Spleen (tissue), 11 donors: ENCODE data around the gene FGF8. TPM values are rescaled to one million over a fixed set of nuclear protein-coding genes. Genes with fewer than 3 reads are reported as not detected.
A peak's percentile ranks its signal among the peaks of the same experiment; 100 is the strongest.
"Not testable (repeated sequence)": the region's sequence is repeated elsewhere in the genome, so short reads cannot be mapped to it uniquely, and the experiment has no call there.

Experiments
- DNase-seq: peaks from one replicate; pipeline ENCODE4 v3.0.0-alpha.2; 2020
- H3K27ac ChIP-seq, 8 donors: fragments of 200-600 bp; sonication (generic) in 7 of 8; 1 replicate in 4 of 8; 2 replicates in 4 of 8; pipeline versions ENCODE4 v1.5.0 to v1.8.0; 2016 to 2021; ENCODE audit warnings: inconsistent platforms in 4 of 8, mild to moderate bottlenecking in 4 of 8, moderate library complexity in 1 of 8
- H3K27me3 ChIP-seq, 7 donors: fragments of 200-600 bp; sonication (generic) in 6 of 7; replicated peaks in 1 of 7; 1 replicate in 4 of 7; 2 replicates in 3 of 7; pipeline versions ENCODE4 v1.5.0 to v1.8.0; 2016 to 2021; ENCODE audit warnings: inconsistent platforms in 3 of 7, mild to moderate bottlenecking in 1 of 7
- H3K36me3 ChIP-seq, 6 donors: fragments of 200-600 bp; sonication (generic) in 5 of 6; 1 replicate in 4 of 6; 2 replicates in 2 of 6; pipeline versions ENCODE4 v1.5.0 to v1.8.0; 2016 to 2021; ENCODE audit warnings: inconsistent platforms in 2 of 6
- H3K4me1 ChIP-seq, 6 donors: fragments of 200-600 bp; sonication (generic) in 5 of 6; 1 replicate in 3 of 6; 2 replicates in 3 of 6; pipeline versions ENCODE4 v1.5.0 to v1.8.0; 2016 to 2021; ENCODE audit warnings: inconsistent platforms in 3 of 6
- H3K4me3 ChIP-seq, 8 donors: fragments of 200-600 bp; sonication (generic) in 7 of 8; 1 replicate in 4 of 8; 2 replicates in 4 of 8; pipeline versions ENCODE4 v1.5.0 to v1.8.0; 2016 to 2021; ENCODE audit warnings: inconsistent platforms in 4 of 8, mild to moderate bottlenecking in 4 of 8, moderate library complexity in 2 of 8
- H3K9me3 ChIP-seq, 8 donors: fragments of 200-600 bp; sonication (generic) in 7 of 8; 1 replicate in 4 of 8; 2 replicates in 4 of 8; pipeline versions ENCODE4 v1.5.0 to v1.8.0; 2016 to 2021; ENCODE audit warnings: inconsistent platforms in 4 of 8
- POLR2A ChIP-seq, 3 donors: fragments of 450-650 bp; IDR thresholded peaks; one replicate each; pipeline ENCODE4 v1.5.1; 2017; ENCODE audit warnings: antibody characterized with exemption in 3 of 3, mild to moderate bottlenecking in 1 of 3
- POLR2AphosphoS5 ChIP-seq, 3 donors: sonication (generic); formaldehyde crosslinking; IDR thresholded peaks; one replicate each; pipeline ENCODE4 v1.5.1; 2017; ENCODE audit warnings: antibody characterized with exemption in 3 of 3
- WGBS, 5 donors: extraction: QIAGEN DNeasy Blood & Tissue Kit in 3 of 5; methylation state at CpG; one replicate each; pipeline versions ENCODE4 v1.1.5 to v1.1.7; 2013 to 2018; 5-methylcytosine and 5-hydroxymethylcytosine counted together
- intact Hi-C: fragments of 100-400 bp; cut with DNase I; formaldehyde crosslinking; loops from one replicate; pipeline ENCODE4 v1.15.0; 2023; ENCODE audit warnings: low total_unique reads
- polyA plus RNA-seq, 3 donors: library from polyadenylated mRNA; stranded (reverse); fragments of 200-250 nt; gene quantifications; one replicate each; pipeline ENCODE4 v1.2.1, GENCODE V29; 2013
- total RNA-seq, 7 donors: library from RNA; depleted of rRNA in 3 of 7; stranded (reverse); fragments of >200 nt in 3 of 7; fragmentation: NEBNext Ultra II Directional in 4 of 7; extraction: Animal tissue kit (Norgen Biotek cat#: 25700) in 4 of 7; gene quantifications; one replicate each; pipeline versions ENCODE4 v1.1.0 to v1.2.1, GENCODE V29; 2016 to 2021
- TF ChIP-seq, protein P1 (sequence below), 11 experiments: fragments of 200-600 bp in 7 of 11; fragments of 450-650 bp in 4 of 11; sonication (generic) in 4 of 11; IDR thresholded peaks in 8 of 11; conservative IDR thresholded peaks in 3 of 11; 1 replicate in 7 of 11; 2 replicates in 4 of 11; pipeline versions ENCODE4 v1.4.0 to v1.8.0; 2016 to 2021; ENCODE audit warnings: antibody characterized with exemption in 11 of 11, inconsistent platforms in 4 of 11, mild to moderate bottlenecking in 1 of 11
- donor health status: healthy with polysubstance abuse.
- donor health status: DM: no; HTN: no; CAD: no; lungs with moderate emphysema.
- donor health status: DM: no; HTN: no; CAD: no.
- donor health status: Bipolar disorder and iron deficiency.
- donor health status: healthy.
- donor health status: DM: no; HTN: no; CAD: no.
- donor health status: DM: yes; HTN: yes; CAD: no.

Gene FGF8
- total and polyA plus RNA-seq, 10 donors, result 0.11 TPM; not detected in 8

DNA sequence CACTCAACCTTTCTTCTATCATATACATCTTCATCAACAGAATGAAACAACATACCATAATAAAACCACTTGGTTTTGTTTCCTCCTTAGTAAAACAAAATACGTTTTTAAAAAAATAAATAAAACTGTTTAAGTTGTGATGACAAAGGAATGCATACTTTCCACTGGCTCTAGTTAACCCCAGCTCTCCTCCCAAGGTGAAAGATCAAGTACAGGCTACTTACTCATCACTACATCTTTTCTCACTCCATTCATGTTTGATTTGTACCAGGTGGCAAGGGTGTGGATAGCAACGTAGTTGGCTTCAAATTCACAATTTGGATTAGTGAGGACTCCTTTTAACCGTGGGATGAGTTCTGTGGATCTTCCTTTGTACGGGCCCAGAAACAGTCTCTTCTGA lies 27.6 kb upstream of the FGF8 start:
- Histone ChIP-seq H3K9me3 (no peaks in the 10 kb centered on the region), H3K4me3 (no peak overlapping the region), H3K36me3 (peaks cover 3 to 100% (median 98%) of the 10 kb centered on the region in 6 donors), H3K4me1 (peaks cover 0 to 63% (median 6%) of the 10 kb centered on the region in 6 donors), H3K27ac (no peak overlapping the region), H3K27me3 (no peaks in the 10 kb centered on the region)
- 65 to 89% (median 82%) methylated on average over 4 of the region's 4 CpGs for WGBS, 5 donors
- TF ChIP-seq POLR2A (IDR thresholded peaks at IDR 0.05) (no peak), POLR2AphosphoS5 (IDR thresholded peaks at IDR 0.05) (no peak)
- TF ChIP-seq, protein P1, sequence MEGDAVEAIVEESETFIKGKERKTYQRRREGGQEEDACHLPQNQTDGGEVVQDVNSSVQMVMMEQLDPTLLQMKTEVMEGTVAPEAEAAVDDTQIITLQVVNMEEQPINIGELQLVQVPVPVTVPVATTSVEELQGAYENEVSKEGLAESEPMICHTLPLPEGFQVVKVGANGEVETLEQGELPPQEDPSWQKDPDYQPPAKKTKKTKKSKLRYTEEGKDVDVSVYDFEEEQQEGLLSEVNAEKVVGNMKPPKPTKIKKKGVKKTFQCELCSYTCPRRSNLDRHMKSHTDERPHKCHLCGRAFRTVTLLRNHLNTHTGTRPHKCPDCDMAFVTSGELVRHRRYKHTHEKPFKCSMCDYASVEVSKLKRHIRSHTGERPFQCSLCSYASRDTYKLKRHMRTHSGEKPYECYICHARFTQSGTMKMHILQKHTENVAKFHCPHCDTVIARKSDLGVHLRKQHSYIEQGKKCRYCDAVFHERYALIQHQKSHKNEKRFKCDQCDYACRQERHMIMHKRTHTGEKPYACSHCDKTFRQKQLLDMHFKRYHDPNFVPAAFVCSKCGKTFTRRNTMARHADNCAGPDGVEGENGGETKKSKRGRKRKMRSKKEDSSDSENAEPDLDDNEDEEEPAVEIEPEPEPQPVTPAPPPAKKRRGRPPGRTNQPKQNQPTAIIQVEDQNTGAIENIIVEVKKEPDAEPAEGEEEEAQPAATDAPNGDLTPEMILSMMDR (IDR thresholded peaks at IDR 0.05 in 8 of 11, conservative IDR thresholded peaks at IDR 0.05 in 3 of 11), result no peak
- intact Hi-C loops, result no loop called here
- no peak for DNase-seq

DNA sequence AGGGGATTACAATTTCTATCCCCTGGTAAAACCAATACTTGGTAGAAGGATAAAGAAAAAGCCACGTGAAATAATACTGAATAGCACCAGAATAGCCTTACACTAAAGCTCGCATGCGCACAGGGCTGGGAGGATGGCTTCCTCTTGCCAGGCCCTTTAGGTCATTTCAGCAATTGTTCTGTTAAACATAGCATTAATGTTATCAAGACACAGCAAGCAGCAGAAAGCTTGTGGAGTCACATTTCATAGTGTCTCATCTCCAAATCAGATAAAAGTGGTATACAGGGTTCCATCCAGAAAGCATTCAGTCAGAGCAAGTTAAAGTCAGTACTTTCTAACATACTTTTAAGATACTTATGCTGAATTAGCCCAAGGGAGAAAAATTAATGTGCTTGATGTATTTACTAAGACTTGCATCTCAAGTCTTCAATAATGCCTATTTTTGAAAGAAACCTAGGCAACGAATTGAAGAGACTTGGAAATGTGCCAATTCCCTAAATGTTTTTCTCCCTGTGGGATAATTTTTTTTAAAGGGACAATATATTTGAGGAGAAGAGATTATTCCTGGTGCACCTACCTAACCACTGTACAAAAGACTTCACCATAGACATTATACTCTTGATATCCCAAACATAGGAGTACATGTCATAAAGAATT lies 21.6 kb upstream of the FGF8 start:
- peaks cover 0 to 62% (median 5%) of the 10 kb centered on the region in 6 donors for H3K4me1 ChIP-seq
- intact Hi-C loops, result no loop called here
- H3K36me3 ChIP-seq, result peaks cover 5 to 100% (median 97%) of the 10 kb centered on the region in 6 donors
- no peak for TF ChIP-seq POLR2AphosphoS5 (IDR thresholded peaks at IDR 0.05)
- no peaks in the 10 kb centered on the region for H3K9me3 ChIP-seq
- DNase-seq, result no peak
- H3K27ac ChIP-seq, result no peak overlapping the region
- no peak overlapping the region for H3K4me3 ChIP-seq
- 79 to 86% (median 82%) methylated on average over 4 of the region's 4 CpGs for WGBS, 5 donors
- no peaks in the 10 kb centered on the region for H3K27me3 ChIP-seq

DNA sequence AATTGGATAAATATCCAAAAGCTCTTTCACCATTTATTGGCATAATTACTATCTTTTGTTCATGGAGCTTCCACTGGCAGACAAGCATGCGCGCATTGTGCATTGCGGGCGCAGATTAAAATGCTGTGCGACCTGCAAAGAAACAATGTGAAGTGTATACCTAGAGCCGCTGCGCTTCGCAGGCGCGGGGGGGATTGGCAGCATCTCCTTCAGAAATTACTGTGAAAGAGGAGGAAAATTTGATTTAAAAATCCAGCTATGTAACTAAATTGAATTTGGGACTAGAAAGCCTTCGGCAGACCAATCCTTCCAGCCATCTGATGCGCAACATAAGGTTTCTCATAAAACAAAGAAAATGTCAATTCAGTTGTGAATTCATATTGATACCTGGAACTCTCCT lies 17.6 kb upstream of the FGF8 start:
- 96 to 99% (median 98%) methylated on average over 12 of the region's 12 CpGs for WGBS, 5 donors
- TF ChIP-seq POLR2A (IDR thresholded peaks at IDR 0.05) (no peak), POLR2AphosphoS5 (IDR thresholded peaks at IDR 0.05) (peak in 1 of 3 donors; percentile 9)
- TF ChIP-seq, protein P1 (IDR thresholded peaks at IDR 0.05 in 8 of 11, conservative IDR thresholded peaks at IDR 0.05 in 3 of 11), result no peak
- no peaks in the 10 kb centered on the region for H3K27me3 ChIP-seq
- H3K9me3 ChIP-seq, result no peaks in the 10 kb centered on the region
- no peak overlapping the region for H3K4me3 ChIP-seq
- no peak for DNase-seq
- H3K4me1 ChIP-seq, result peaks cover 0 to 28% (median 3%) of the 10 kb centered on the region in 6 donors
- intact Hi-C loops, result no loop called here
- no peak overlapping the region for H3K27ac ChIP-seq
- peaks cover 8 to 100% (median 97%) of the 10 kb centered on the region in 6 donors for H3K36me3 ChIP-seq

DNA sequence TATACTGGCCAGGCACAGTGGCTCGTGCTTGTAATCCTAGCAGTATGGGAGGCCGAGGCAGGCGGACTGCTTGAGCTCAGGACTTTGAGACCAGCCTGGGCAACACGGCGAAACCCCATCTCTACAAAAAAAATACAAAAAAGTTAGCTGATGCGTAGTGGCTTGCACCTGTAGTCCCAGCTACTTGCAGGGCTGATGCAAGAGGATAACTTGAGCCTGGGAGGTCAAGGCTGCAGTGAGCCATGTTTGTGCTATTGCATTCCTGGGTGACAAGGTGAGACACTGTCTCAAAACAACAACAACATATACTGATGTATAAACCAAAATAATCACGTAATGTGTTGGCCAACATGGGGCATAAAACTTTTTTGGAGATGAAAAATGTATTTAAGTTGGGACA lies 13.8 kb upstream of the FGF8 start:
- DNase-seq, result no peak
- Histone ChIP-seq H3K4me3 (no peak overlapping the region), H3K36me3 (peaks cover 8 to 100% (median 96%) of the 10 kb centered on the region in 6 donors), H3K27ac (no peak overlapping the region), H3K9me3 (no peaks in the 10 kb centered on the region), H3K27me3 (no peaks in the 10 kb centered on the region), H3K4me1 (peaks cover 0 to 20% (median 3%) of the 10 kb centered on the region in 6 donors)
- intact Hi-C loops, result loop anchor here (10.0 kb wide), 1 partner anchor 185 kb away; no protein-coding TSS in a partner anchor
- 94 to 96% (median 95%) methylated on average over 7 of the region's 7 CpGs for WGBS, 5 donors
- TF ChIP-seq, protein P1 (IDR thresholded peaks at IDR 0.05 in 8 of 11, conservative IDR thresholded peaks at IDR 0.05 in 3 of 11), result no peak
- TF ChIP-seq POLR2AphosphoS5 (IDR thresholded peaks at IDR 0.05) (peak in 1 of 3 donors; percentile 27), POLR2A (IDR thresholded peaks at IDR 0.05) (no peak)

DNA sequence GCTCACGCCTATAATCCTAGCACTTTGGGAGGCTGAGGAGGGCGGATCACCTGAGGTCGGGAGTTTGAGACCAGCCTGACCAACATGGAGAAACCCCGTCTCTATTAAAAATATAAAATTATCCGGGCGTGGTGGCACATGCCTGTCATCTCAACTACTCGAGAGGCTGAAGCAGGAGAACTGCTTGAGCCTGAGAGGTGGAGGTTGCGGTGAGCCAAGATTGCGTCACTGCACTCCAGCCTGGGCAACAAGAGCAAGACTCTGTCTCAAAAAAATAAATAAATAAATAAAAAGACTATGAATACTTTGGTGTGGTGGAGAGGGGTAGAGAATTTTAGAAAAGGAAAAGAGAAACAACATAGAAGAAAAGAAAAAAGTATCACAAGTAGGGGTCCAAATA lies 13.3 kb upstream of the FGF8 start:
- not testable (repeated sequence) for H3K27me3 ChIP-seq, H3K27ac ChIP-seq, H3K9me3 ChIP-seq, DNase-seq, H3K4me3 ChIP-seq
- intact Hi-C loops, result loop anchor here (10.0 kb wide), 1 partner anchor 184 kb away; no protein-coding TSS in a partner anchor
- peaks cover 0 to 25% (median 7%) of the 10 kb centered on the region in 6 donors for H3K4me1 ChIP-seq
- 90 to 93% (median 91%) methylated on average over 9 of the region's 9 CpGs for WGBS, 5 donors
- H3K36me3 ChIP-seq, result peaks cover 8 to 100% (median 92%) of the 10 kb centered on the region in 6 donors
